ENCODE data around the gene LIN7B. TPM values are rescaled to one million over a fixed set of nuclear protein-coding genes. Genes with fewer than 3 reads are reported as not detected.

Gene LIN7B
- total and polyA plus RNA-seq, 4 donors: 2.2 to 3.8 (median 2.8) TPM

DNA sequence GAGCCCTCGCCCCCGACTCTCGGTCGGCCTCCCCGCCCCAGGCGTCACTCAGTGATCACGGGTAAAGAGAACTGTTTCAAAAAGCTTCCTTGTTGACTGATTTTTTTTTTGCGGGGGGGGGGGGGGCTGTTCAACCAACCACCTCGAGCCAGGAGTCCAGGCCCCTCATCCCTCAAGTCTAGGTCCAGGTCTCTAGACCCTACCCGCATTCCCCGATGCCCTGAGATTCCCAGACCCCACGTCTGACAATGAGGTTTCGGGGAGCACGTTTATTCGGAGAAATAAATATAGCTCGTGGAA is 36.7 kb downstream of the LIN7B start:
- H3K9ac ChIP-seq (ENCODE audit: low read depth in 1 of 2, low read length in 2 of 2): no peak overlapping the region
- peak overlapping the region; percentile 80 to 93 for H3K27ac ChIP-seq (ENCODE audit: low read depth in 1 of 2, low read length in 2 of 2)
- H3K4me1 ChIP-seq (ENCODE audit: control insufficient read depth in 4 of 4, insufficient read depth in 4 of 4, low read length in 3 of 4): peaks cover 0 to 29% (median 17%) of the 10 kb centered on the region in 4 donors
- 17% methylated on average over 16 of the region's 16 CpGs for WGBS
- DNase-seq (ENCODE audit: low spot score): peak; percentile 34
- H3K9me3 ChIP-seq (ENCODE audit: control insufficient read depth in 4 of 4, low read length in 3 of 4): no peaks in the 10 kb centered on the region
- H3K36me3 ChIP-seq (ENCODE audit: control insufficient read depth in 4 of 4, insufficient read depth in 3 of 4, low read depth in 1 of 4, low read length in 3 of 4): no peaks in the 10 kb centered on the region
- H3K4me3 ChIP-seq (ENCODE audit: low read depth in 1 of 3, low read length in 3 of 3): peak overlapping the region in 2 of 3 donors; percentile 55 to 89
- no peaks in the 10 kb centered on the region for H3K27me3 ChIP-seq (ENCODE audit: control insufficient read depth in 4 of 4, insufficient read depth in 4 of 4, low read length in 3 of 4)
- TF ChIP-seq HNF4A (conservative IDR thresholded peaks at IDR 0.05): no peak
- no peak for TF ChIP-seq EGR1 (IDR thresholded peaks at IDR 0.05; ENCODE audit: low read depth in 2 of 2)
- no peak for TF ChIP-seq TAF1 (conservative IDR thresholded peaks at IDR 0.05)
- TF ChIP-seq, protein P1, sequence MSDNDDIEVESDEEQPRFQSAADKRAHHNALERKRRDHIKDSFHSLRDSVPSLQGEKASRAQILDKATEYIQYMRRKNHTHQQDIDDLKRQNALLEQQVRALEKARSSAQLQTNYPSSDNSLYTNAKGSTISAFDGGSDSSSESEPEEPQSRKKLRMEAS (IDR thresholded peaks at IDR 0.05): no peak
- TF ChIP-seq NR2F2 (IDR thresholded peaks at IDR 0.05): no peak
- no peak for TF ChIP-seq FOXA1 (IDR thresholded peaks at IDR 0.05)
- TF ChIP-seq YY1 (IDR thresholded peaks at IDR 0.05): no peak
- TF ChIP-seq GABPA (IDR thresholded peaks at IDR 0.05 in 1 of 2, conservative IDR thresholded peaks at IDR 0.05 in 1 of 2): no peak
- TF ChIP-seq RAD21 (IDR thresholded peaks at IDR 0.05): no peak
- TF ChIP-seq, protein P2, sequence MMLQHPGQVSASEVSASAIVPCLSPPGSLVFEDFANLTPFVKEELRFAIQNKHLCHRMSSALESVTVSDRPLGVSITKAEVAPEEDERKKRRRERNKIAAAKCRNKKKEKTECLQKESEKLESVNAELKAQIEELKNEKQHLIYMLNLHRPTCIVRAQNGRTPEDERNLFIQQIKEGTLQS (IDR thresholded peaks at IDR 0.05): no peak
- TF ChIP-seq, protein P3, sequence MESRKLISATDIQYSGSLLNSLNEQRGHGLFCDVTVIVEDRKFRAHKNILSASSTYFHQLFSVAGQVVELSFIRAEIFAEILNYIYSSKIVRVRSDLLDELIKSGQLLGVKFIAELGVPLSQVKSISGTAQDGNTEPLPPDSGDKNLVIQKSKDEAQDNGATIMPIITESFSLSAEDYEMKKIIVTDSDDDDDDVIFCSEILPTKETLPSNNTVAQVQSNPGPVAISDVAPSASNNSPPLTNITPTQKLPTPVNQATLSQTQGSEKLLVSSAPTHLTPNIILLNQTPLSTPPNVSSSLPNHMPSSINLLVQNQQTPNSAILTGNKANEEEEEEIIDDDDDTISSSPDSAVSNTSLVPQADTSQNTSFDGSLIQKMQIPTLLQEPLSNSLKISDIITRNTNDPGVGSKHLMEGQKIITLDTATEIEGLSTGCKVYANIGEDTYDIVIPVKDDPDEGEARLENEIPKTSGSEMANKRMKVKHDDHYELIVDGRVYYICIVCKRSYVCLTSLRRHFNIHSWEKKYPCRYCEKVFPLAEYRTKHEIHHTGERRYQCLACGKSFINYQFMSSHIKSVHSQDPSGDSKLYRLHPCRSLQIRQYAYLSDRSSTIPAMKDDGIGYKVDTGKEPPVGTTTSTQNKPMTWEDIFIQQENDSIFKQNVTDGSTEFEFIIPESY (IDR thresholded peaks at IDR 0.05): no peak
- TF ChIP-seq, protein P4, sequence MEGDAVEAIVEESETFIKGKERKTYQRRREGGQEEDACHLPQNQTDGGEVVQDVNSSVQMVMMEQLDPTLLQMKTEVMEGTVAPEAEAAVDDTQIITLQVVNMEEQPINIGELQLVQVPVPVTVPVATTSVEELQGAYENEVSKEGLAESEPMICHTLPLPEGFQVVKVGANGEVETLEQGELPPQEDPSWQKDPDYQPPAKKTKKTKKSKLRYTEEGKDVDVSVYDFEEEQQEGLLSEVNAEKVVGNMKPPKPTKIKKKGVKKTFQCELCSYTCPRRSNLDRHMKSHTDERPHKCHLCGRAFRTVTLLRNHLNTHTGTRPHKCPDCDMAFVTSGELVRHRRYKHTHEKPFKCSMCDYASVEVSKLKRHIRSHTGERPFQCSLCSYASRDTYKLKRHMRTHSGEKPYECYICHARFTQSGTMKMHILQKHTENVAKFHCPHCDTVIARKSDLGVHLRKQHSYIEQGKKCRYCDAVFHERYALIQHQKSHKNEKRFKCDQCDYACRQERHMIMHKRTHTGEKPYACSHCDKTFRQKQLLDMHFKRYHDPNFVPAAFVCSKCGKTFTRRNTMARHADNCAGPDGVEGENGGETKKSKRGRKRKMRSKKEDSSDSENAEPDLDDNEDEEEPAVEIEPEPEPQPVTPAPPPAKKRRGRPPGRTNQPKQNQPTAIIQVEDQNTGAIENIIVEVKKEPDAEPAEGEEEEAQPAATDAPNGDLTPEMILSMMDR (IDR thresholded peaks at IDR 0.05; ENCODE audit: low read depth, low read length, missing input control): no peak
- no peak for TF ChIP-seq HNF4G (IDR thresholded peaks at IDR 0.05)

DNA sequence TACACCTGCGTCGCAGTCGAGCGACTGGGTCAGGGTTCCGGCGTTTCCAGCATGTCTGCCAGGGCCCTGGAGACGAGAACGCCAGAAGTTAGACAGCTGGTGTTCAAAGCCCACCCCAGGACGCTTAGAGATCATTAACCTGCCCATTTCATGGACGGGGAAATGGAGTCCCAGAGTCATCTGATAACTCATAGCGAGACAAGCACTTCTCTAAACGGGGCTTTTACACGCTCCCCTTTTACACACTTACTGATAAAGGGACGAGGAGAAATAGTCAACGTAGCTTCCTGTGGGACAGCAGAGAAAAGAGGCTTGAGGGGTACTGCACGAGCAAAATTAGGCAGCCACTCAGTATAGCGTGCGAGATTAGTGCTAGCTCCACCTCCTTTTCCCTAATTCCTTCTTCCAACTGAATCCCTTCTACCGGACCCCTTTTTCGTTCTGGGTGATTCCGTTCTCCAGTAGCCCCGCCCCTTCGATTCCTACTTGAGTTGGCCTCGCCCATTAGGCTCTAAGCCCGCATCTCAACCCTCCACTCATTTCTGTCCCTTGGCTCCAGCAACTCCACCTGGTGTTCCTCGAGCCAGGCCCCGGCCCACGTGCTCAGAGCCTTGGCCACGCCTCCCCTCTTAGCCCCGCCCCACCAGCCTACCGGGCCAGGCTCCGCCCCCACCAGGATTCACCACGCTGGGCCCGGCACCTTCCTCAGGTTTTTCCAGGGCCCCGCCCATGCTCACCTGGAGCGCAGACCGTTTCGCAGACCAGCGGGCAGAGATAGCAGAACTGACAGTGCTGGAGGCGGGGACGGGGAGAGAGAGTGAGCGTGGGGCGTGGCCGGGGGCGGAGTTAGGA is 37.3 kb downstream of the LIN7B start:
- Histone ChIP-seq H3K4me1 (ENCODE audit: control insufficient read depth in 4 of 4, insufficient read depth in 4 of 4, low read length in 3 of 4) (peaks cover 0 to 29% (median 17%) of the 10 kb centered on the region in 4 donors), H3K9me3 (ENCODE audit: control insufficient read depth in 4 of 4, low read length in 3 of 4) (no peaks in the 10 kb centered on the region), H3K36me3 (ENCODE audit: control insufficient read depth in 4 of 4, insufficient read depth in 3 of 4, low read depth in 1 of 4, low read length in 3 of 4) (no peaks in the 10 kb centered on the region), H3K27me3 (ENCODE audit: control insufficient read depth in 4 of 4, insufficient read depth in 4 of 4, low read length in 3 of 4) (no peaks in the 10 kb centered on the region), H3K27ac (ENCODE audit: low read depth in 1 of 2, low read length in 2 of 2) (peak overlapping the region; percentile 80 to 93), H3K9ac (ENCODE audit: low read depth in 1 of 2, low read length in 2 of 2) (no peak overlapping the region), H3K4me3 (ENCODE audit: low read depth in 1 of 3, low read length in 3 of 3) (no peak overlapping the region)
- DNase-seq (ENCODE audit: low spot score): peak; percentile 68
- no peak for TF ChIP-seq RAD21 (IDR thresholded peaks at IDR 0.05)
- TF ChIP-seq, protein P3 (IDR thresholded peaks at IDR 0.05): no peak
- TF ChIP-seq EGR1 (IDR thresholded peaks at IDR 0.05; ENCODE audit: low read depth in 2 of 2): no peak
- no peak for TF ChIP-seq FOXA1 (IDR thresholded peaks at IDR 0.05)
- TF ChIP-seq, protein P1 (IDR thresholded peaks at IDR 0.05): no peak
- TF ChIP-seq HNF4G (IDR thresholded peaks at IDR 0.05): no peak
- TF ChIP-seq NR2F2 (IDR thresholded peaks at IDR 0.05): no peak
- TF ChIP-seq, protein P5, sequence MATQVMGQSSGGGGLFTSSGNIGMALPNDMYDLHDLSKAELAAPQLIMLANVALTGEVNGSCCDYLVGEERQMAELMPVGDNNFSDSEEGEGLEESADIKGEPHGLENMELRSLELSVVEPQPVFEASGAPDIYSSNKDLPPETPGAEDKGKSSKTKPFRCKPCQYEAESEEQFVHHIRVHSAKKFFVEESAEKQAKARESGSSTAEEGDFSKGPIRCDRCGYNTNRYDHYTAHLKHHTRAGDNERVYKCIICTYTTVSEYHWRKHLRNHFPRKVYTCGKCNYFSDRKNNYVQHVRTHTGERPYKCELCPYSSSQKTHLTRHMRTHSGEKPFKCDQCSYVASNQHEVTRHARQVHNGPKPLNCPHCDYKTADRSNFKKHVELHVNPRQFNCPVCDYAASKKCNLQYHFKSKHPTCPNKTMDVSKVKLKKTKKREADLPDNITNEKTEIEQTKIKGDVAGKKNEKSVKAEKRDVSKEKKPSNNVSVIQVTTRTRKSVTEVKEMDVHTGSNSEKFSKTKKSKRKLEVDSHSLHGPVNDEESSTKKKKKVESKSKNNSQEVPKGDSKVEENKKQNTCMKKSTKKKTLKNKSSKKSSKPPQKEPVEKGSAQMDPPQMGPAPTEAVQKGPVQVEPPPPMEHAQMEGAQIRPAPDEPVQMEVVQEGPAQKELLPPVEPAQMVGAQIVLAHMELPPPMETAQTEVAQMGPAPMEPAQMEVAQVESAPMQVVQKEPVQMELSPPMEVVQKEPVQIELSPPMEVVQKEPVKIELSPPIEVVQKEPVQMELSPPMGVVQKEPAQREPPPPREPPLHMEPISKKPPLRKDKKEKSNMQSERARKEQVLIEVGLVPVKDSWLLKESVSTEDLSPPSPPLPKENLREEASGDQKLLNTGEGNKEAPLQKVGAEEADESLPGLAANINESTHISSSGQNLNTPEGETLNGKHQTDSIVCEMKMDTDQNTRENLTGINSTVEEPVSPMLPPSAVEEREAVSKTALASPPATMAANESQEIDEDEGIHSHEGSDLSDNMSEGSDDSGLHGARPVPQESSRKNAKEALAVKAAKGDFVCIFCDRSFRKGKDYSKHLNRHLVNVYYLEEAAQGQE (IDR thresholded peaks at IDR 0.05): no peak
- no peak for TF ChIP-seq TAF1 (conservative IDR thresholded peaks at IDR 0.05)
- TF ChIP-seq RXRA (IDR thresholded peaks at IDR 0.05): no peak
- TF ChIP-seq JUND (IDR thresholded peaks at IDR 0.05): no peak
- no peak for TF ChIP-seq GABPA (IDR thresholded peaks at IDR 0.05 in 1 of 2, conservative IDR thresholded peaks at IDR 0.05 in 1 of 2)
- TF ChIP-seq HNF4A (conservative IDR thresholded peaks at IDR 0.05): no peak
- no peak for TF ChIP-seq FOXA2 (IDR thresholded peaks at IDR 0.05)
- TF ChIP-seq YY1 (IDR thresholded peaks at IDR 0.05): no peak
- 15% methylated on average over 45 of the region's 45 CpGs for WGBS

Data from liver (tissue), 9 donors.